ENCODE results near the gene LARGE1. TPM values are rescaled to one million over a fixed set of nuclear protein-coding genes. Genes with fewer than 3 reads are reported as not detected.

The LARGE1 gene
- total RNA-seq, 1 donor from 2014 or later = 16.4 TPM

DNA sequence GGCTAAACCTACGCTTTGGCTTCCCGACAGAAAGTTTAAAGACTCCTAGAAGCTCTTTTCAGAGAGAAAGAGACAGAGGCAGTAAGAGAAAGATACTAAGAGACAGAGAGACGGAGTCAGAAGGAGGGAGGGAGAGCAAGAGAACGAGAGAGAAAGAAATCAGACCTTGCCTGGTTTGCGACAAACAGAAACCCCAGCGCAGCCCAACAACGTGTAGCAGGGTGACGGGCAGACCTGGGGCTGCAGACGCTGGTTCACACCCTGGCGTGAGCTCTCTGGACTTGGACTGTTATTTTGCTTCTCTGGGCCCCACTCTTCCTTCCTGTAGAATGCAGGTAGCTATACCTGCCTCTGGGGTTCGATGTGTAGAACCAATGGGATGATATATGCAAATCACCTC is 617.7 kb downstream of the LARGE1 start:
- DNase-seq = no peak

DNA sequence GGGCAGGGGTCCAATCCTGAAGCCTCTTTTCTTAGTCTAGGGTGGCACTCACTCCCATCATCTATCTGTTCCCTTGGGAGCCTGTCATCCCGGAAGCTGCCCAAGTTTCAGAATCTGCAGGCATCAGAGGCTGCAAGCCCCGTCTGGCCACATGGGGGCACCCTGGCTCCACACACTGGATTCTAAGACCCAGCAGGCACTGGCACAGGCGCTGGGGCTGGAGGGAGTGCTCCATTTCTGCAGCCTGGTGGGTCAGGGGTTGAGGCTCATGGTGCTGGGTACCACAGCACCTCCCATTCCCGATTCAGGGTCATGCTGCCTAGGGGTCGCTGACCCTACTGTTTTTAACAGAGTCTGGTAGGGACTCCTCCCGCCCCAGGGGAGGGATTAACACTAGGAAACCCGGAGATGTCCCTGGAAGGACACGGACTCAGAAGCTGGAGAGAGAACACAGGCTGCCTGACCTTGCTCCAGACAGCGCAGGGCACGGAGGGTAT is 618.2 kb downstream of the LARGE1 start:
- peak; percentile 64 for DNase-seq

DNA sequence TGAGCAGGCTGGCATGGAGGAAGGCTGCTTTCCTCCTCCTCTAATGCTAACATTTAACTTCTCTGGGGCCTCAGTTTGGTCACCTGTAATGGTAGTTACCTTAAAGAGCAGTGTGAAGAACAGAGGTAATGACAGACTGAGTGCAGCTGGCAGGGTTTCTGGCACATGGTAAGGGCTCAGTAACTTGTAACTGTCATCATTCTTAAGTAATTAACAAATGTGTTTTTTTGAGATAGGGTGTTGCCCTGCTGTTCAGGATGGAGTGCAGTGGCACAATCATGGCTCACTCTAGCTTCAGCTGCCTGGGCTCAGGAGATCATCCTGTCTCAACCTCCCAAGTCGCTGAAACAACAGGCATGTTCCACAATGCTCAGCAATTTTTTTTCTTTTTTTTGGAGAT is 620.1 kb downstream of the LARGE1 start:
- DNase-seq = no peak

- DNase-seq = no peak
These were observed 620.9 kb downstream of the LARGE1 start for GRCh38 chr22:33299245-33299956.

DNA sequence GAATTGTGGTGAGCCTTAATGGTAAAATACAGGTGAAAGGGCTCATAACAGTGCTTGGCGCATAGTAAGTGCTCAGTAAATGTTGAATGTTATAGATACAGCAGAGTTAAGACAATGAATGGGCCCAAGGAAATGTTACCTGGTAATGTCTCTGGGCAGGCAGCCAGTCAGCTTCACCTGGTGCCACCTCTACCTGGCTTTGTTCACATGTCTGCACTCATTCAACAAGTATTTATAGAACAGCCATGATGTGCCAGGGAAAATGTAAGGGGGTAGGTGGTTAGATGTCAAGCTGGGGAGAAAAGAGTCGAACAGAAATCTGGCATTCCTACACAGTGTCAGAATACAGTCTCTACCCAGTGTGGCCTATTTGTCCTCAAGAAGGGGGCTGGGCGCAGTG is 623.3 kb downstream of the LARGE1 start:
- no peak for DNase-seq

GRCh38 chr22:33288078-33288477 is 632.2 kb downstream of the LARGE1 start:
- no peak for DNase-seq

GRCh38 chr22:33275073-33275443 is 645.2 kb downstream of the LARGE1 start:
- DNase-seq = no peak

DNA sequence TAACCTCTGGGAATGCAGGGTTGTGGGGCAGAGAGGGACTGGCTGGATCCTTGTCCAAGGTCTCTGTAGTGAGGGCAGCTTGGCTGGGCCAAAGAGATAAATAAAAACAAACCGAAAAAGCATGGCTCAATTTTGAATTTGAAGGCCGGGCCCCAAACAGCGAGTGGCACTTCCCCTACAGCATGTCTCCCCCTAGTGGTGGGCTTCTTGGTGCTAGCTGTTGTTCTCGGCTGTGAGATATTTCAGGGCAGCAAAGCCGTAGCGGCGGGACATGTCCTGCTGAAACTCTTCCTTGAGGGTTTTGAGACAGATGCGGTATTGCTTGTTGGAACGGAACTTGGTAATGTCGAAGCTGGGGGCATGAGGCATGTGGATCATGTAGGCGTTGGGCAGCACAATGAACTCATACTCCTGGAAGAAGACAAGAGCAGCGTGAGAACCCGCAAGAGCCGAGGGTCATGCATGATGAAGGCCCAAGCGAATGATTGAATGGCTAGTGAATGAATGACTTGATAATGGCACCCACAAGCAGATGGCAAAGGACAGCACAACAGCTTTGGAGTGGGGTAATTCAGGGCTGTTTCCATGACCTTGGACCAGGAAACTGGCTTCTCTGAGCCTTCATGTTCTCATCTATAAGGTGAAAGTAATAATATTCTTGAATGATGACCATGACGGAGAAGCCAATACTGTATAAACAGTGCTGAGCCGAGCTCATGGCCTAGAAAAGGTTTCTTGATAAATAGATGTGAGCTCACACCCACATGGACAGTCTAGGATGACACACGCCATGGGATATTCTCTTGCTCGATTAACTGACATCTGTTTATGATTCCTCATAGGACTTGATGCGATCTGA is 645.8 kb downstream of the LARGE1 start:
- no peak for DNase-seq

DNA sequence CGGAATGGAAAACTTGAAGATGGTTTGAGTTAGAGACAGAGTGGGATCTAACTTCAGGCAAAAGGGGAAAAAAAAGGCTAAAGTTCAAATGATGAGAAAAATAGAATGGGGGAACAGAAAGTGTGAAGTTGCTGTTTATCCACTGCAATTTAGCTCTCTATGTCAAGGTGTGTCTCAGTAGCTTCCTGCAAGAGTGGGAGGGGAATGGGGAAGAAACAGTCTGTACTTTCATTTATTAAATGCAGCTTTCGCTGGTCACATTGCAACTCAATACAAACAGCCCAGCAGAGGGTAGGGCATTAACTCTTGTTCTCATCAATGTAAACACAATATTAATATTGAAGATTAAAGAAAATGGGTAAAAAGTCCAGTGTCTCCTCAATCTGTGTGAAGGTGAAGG is 647.4 kb downstream of the LARGE1 start:
- no peak for DNase-seq

- no peak for DNase-seq
These were observed 648.1 kb downstream of the LARGE1 start for GRCh38 chr22:33272180-33272579.

- DNase-seq = no peak
These were observed 648.7 kb downstream of the LARGE1 start for GRCh38 chr22:33271390-33272161.

DNA sequence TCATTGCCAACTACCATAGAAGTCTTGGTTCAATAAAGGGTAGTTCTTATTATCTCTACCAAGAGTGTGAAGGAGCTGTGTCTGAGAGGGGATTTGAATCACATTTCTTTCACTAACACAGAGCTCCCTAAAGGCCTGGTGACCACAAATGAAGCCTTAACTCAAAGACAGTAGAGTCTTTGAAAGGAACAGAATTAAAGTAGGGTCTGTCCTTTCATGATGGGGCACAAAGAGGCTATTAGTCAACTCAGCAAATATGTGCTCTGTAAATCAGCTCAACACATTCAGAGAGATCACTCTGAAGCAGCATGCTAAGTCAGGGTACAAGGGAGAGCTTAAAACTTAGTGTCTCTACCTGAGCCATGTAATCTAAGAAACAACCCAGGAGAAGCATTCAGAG is 649.7 kb downstream of the LARGE1 start:
- no peak for DNase-seq

GRCh38 chr22:33261699-33262098 is 658.6 kb downstream of the LARGE1 start:
- no peak for DNase-seq

DNA sequence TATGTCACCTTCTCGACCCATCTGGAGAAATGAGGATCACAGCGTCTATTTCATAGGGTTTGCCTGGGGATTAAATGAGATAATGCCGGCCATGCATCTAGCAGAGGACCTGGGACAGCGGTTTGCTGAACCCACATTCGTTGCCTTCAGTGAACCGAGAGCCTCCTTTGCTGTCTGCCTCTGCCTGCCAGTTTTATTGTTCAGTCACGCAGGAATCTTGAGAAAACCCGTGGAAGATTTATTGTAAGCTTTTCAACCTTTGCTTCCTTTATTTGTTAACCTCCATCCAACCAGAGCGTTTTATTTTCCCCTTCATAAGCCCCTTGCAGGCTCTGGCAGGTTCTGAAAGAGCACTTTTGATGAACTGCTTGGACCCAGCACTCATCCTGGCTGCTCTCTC is 659.8 kb downstream of the LARGE1 start:
- no peak for DNase-seq

DNA sequence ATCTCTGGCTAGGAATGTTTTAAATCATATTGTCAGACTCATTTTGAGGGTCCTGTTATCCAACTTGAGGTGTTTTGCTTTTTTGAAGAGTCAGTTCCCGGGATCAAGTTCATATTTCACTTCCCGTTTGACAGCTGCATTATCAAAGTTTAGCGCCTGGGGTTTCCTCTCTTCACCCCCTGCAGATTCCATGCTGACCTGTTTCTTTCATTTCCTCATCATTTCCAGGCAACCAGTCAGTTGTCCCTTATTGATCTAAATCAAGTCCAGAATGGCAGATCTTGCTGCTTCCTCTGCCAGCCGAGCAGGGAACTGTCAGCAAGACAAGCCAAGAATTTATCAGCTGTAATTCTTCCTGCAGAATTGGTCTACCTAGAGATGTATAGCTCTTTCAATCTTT is 664.5 kb downstream of the LARGE1 start:
- no peak for DNase-seq

GRCh38 chr22:33248948-33249347 is 671.3 kb downstream of the LARGE1 start:
- no peak for DNase-seq

GRCh38 chr22:33247758-33248157 is 672.5 kb downstream of the LARGE1 start:
- DNase-seq = no peak

DNA sequence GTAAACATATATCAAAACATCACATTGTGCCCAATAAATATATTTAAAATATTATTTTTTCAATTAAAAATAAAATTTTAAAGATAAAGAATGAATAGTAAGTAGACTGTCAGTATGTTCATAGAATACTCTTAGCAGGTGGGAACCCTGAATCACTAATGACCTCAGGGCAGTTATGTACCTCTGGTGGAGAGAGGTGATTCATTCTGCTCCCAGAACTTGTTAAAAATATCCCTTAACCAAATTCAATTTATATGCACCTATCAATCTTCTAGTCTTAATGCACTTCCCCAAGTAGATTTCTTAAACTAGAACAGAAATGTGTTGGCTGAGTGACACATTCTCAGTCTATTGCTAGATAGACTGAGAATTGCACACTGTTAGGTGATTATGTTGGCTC is 678.2 kb downstream of the LARGE1 start:
- no peak for DNase-seq

GRCh38 chr22:33240888-33241475 is 679.3 kb downstream of the LARGE1 start:
- DNase-seq = no peak

DNA sequence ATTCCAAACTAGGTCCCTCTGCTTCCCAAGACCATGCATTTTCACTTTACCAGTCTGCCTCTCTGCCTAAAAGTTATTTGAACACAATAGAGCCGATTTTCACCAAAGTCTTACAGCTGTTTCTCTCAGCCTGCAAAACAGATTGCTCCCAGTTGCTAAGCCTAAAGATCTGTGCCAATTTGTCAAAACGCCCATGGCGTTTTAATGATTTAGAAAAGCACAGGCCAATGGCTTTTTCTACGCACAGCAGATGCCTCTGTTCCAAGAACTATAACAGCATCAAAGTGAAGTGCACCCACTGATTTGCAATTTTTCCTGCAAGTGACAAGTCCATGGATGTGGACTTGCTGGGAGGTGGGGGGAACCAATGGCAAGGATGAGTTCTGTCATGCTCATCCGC is 688.2 kb downstream of the LARGE1 start:
- DNase-seq = no peak

DNA sequence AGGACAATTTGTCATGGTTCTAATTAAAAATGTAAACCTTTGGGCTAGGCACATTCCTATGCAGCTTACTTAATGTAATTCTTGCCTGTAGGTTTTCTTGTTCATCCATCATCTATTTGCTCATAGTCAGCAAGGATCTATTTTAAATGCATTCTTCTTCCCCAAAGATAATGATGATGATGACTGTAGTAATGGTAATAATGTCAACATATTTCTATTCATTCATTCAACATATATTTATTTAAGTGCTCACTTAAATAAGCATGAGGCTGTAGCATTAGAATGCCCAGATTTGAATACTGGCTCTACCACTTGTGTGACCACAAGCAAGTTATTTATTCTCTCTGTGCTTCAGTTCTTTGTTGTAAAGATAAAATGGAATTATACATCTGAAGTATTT is 692.5 kb downstream of the LARGE1 start:
- DNase-seq = no peak

GRCh38 chr22:33224841-33225240 is 695.4 kb downstream of the LARGE1 start:
- no peak for DNase-seq
